ENCODE measurements around the gene PRKAR1B.

DNA sequence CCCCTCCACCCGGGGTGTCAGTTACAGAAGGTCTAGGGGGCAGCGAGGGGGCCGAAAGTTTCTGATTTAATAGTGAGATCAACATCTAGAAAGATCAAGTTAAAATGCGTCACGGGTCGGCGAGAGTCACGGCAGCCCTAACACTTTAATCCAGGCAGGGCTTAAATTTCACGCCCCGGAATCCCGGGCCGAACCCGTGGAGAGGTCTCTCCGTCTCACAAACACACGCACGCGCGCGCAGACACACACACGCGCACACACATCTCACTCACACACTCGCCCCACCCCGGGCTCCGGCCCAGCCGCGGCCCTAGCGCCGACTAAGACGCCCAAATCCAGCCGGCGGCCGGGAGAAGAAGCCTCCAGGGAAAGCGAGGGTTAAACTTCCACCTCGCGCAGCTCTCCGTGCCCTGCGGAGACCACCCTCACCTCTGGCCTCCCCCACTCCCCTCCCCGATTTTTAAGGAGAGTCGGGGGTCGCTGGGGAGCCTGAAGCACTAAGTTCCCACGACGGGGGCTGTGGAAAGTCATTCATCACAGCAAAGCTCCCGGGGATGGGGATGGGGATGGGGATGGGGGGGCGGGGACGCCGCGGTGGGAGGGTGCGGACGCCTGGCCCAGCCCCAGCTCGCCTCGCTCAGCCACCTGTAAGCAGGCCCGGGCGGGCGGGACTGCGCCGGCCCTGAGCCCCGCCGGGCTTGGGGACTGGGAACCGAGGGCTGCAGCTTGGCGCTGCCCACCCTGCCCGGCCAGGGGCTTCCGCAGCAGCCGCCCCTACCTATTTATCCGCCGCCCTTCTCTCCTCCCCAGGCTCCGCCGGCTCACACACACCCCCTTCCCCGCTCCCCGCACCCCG lies 209.1 kb downstream of the PRKAR1B start:
- TF ChIP-seq YY1 (IDR thresholded peaks at IDR 0.05; ENCODE audit: insufficient read depth, insufficient read length) (no peak), ZNF274 (IDR thresholded peaks at IDR 0.05; ENCODE audit: low read depth, low read length) (no peak)

All from NT2/D1 (cell line).